NCI-H510A (cell line): ENCODE measurements around the gene ZNF398.

ENCODE experiments used
- DNase-seq: peaks from one replicate; lab custom pipeline; 2025; lab: John Stamatoyannopoulos, UW

Gene ZNF398

DNA sequence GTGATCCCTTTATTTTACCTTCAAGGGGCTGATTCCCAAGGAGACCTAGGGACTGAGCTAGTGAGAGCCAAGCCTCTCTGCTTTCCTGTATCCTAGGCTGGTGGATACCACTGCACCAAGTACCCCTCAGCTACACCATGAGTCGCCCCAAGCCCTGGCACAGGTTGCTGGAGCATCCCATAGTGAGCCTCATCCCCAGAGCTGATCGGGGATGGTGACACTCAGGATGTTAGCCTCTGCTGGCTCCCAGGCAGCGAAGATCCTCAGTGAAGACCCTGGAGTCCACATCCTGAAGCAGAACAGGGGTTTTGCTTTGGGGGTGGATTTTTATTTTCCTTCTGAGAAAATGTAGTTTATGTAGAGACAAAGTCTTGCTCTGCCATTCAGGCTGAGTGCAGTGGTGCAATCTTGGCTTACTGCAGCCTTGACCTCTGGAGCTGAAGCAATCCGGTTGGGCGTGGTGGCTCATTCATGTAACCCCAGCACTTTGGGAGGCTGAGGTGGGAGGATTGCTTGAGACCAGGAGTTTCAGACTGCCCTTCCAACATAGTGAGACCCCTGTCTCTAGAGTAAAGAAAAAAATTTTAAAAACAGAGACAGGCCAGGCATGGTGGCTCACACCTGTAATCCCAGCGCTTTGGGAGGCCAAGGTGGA is 79.7 kb downstream of the ZNF398 start:
- DNase-seq: no peak

DNA sequence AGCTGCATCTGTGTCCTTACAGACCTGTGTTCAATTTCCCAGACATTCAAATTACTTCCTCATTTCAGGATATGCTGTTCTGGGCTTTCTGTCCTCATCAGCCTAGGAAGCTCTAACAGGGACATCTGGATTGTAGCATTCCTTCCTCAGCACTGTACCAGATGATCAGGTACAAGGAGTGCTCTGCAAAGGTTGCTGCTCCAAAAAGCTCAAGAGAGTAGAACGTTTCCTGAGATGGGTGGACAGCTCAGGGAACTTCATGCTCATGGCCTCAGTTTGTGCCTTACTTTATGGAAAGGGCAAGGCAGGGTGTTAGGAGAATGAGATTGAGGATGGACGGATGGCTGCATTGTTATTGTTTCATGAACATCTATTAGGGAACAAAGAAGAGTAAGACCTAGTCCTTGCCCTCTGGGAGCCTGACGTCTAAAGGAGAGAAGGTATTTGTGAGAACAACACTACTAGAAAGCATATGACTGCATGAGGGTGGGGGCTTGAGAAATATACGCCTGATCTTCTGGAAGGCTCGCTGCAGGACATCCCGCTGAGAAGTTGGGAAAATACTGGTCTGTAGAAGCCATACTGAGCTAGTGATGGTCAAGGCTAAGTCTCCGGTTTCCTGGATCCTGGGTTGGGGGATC is 81.7 kb downstream of the ZNF398 start:
- DNase-seq: no peak

GRCh38 chr7:149229526-149229925 is 82.3 kb downstream of the ZNF398 start:
- DNase-seq: no peak

DNA sequence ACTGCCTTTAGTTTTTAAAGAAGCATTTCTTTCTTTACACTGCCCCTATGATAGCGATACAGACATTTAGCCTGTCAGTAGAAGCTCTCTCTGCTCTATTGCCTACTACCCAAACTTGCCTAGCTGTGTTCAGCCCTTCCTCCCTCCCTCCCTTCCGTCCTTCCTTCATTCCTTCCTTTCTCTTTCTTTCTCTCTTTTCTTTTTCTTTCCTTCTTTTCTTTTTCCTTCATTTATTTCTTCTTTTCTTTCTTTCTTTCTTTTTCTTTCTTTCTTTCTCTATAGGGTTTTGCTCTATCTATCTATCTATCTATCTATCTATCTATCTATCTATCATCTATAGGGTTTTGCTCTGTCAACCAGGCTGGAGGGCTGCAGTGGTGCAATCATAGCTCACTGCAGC is 85.1 kb downstream of the ZNF398 start:
- DNase-seq: no peak
